ENCODE data around the gene PIANP.

GRCh38 chr12:6724409-6724797, 23.8 kb upstream of the PIANP start:
- no peak for TF ChIP-seq CTCF (IDR thresholded peaks at IDR 0.05)
- no peak for TF ChIP-seq EZH2 (IDR thresholded peaks at IDR 0.05)

All from neural progenitor cell (in vitro differentiated cells).